Measurements from ENCODE around the gene SDHAF1.
A peak's percentile ranks its signal among the peaks of the same experiment; 100 is the strongest.
"Not testable (repeated sequence)": the region's sequence is repeated elsewhere in the genome, so short reads cannot be mapped to it uniquely, and the experiment has no call there.

Gene SDHAF1

DNA sequence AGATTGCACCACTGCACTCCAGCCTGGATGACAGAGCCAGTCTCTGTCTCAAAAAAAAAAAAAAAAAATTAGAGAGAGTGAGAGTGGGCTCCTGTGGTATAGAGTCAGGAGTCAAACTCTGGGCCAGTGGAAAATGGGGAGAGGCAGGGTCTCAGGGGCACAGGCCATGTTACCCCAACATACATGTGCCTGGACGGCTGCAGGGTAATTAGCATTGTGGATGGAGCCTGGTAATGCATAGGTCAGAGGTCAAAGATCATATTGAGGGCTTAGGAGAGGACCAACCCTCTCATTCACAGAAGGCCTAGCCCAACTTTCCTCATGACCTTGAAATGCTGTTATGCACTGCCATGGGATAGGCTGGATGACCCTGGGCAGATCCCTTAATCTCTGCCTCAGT lies 30.6 kb downstream of the SDHAF1 start:
- DNase-seq = no peak

DNA sequence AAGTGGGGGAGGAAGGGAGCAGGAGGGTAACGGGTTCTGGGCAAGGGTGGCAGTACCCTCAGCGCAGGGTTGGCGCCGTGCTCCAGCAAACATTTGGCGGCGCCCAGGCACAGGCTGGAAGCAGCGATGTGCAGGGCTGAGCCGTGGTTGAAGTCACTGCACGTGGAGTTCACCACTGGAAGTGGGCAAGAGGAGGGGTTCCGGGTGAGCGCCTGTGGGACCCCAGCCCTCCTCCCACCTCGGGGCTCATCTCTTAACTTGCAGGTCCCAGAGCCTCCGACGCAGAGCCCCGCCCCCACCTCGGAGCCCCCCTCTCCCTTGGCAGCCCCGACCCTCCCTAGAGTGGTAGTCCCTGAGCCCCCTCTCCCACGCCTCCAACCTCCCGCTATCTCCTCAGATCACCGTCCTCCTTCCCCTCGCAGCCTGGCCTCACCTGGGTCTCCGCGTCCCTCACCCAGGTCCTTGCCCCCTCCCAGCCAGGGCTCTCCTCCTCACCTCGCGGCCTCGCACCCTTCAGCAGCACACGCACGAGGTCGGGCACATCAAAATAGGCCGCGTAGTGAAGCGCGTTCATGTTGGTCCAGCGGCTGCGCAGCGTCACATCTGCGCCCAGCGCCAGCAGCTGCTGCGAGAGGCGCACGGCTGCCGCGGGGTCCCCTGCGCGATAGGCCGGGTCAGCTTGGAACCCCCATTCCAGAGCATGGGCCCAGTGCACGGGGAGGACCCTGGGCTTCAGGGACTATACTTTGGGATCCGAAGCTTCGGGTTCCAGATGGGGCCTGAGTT lies 31.3 kb downstream of the SDHAF1 start:
- DNase-seq = no peak

DNA sequence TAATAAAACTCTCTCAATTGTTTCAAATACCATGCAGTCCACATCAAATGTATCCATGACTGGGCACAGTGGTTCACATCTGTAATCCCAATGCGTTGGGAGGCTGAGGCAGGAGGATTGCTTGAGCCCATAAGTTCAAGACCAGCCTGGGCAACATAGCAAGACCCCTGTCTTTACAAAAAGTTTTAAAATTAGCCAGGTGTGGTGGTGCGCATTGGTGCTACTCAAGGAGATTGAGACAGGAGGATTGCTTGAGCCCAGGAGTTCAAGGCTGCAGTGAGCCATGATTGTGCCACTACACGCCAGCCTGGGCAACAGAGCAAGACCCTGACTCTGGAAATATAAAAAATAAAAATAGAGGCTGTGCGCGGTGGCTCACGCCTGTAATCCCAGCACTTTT lies 32.7 kb downstream of the SDHAF1 start:
- no peak for DNase-seq

DNA sequence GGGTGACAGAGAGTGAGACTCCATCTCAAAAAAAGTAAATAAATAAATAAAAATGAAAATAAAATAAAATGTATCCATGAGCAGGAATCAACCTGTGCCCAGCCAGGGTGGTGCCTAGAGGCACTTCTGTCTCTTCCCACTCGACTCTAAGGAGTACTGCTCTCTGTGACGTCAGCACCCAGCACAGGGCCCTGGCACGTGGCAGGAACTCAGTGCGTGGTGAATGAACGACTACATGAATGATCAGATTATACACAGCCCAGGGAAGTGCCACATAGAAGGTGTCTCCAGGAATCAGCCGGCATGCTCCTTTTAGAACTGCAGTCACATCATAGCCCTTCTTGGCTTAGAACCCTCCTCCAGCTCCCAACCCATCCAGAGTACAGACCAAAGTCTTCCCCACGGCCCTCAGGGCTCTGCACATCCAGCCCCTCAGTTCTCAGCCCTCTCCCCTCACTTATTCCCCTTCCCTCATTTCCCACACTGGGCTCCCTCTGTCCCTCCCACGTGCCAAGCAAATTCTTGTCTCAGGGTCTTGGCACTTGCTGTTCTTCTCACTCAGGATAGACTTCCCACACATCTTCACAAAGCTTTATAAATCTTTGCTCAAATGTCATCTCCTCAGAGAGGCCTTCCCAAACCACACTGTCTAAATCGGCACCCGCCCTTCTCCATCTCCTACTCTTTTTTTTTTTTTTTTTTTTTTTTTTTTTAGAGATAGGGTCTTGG lies 33.5 kb downstream of the SDHAF1 start:
- no peak for DNase-seq

DNA sequence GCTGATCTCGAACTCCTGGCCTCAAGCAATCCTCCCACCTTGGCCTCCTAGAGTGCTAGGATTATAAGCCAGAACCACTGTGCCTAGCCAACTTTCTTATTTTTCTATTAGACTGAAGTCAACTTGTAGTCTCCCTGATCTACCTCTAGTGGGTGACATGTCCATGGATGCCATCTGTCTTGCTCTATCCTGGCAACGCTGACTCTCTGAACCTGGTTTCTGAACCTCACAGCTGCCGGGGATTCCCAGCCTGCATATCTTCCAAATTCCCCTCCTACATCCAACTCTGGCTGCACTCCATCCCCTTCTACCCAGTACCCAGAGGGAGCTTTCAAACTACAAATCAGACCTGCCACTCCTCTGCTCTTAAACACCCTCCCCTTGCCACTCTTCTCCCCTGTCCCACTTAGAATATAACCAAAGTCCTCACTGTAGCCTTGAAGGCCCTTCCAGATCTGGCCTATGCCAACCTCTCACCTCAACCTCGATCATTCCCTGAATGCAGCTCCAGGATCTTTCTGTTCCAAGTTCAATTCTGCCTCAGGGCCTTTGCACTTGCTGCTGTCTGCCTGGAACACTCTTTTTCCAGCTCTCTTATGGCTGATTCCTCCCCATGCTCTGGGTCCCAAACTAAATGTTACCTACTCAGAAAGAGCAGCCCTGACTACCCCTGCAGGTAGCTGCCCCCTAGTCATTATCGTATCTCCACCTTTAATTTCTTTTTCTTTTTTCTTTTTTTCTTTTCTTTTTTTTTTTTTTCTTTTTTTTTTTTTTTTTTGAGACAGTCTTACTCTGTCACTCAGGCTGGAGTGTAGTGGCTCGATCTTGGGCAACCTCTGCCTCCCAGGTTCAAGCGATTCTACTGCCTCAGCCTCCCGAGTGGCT lies 35.5 kb downstream of the SDHAF1 start:
- no peak for DNase-seq

DNA sequence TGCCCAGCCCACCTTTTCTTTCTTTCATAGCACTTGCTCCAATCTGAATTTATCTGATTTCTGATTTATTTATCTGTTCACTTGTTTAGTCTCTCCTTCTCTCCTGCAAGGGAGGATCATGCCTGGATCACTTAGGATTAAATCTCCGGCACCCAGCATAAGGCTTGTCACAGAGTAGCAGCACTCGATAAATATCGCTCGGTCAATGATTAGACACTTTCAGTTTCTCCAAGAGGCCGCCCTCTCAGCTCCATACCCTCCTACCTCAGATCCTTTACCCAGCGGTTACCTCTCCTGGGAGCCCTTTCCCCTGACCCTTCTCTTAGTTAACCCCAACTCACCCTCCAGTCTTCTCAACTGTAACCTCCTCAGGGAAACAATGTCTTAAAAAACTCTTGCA lies 36.3 kb downstream of the SDHAF1 start:
- no peak for DNase-seq

DNA sequence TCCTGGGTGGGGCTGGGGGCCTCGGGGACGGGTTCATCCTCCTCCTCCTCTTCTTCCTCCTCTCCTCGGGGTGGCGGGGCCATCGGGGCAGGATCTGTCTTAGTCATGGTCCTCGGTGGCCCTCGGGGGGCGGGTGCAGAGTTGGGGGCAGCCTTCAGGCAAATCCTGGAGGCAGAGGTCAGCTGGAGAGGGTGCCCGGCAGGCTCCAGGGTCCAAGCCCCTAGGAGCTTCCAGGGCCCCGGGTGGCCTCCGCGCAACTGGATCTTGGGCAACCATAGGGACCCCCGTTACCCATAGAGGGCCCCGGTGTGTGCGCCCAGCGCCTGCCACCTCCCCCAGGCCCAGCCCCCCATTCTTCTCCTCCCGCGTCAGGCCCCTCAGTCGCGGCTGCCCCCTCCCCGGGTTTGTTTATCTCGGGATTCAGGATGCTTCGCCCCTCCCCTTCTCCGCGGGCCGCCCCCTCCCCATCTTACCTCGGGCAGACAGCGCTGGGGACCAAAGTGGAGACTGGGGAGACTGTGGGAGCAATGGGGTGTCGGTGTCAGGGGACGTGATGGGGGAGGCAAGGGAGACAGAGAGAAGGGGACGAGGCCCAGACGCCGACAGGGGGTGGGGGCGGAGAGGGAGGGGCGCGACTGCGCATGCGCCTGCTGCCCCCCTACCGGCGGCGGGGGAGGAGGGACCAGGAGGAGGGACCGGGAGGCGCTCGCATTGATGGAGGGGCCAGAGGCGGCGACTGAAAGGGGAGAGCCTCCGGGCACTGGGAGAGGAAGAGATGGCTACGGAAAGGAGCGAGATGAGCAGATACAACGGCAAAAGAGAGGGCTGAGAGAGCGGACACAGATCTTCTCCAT lies 37.5 kb downstream of the SDHAF1 start, which contains the start of gene CLIP3:
Gene CLIP3, minus strand, starts transcription at position 623 of the 854 bp plus-strand sequence. Its CDS starts 516 bp downstream, at position 107.
- peak; percentile 56 for DNase-seq

DNA sequence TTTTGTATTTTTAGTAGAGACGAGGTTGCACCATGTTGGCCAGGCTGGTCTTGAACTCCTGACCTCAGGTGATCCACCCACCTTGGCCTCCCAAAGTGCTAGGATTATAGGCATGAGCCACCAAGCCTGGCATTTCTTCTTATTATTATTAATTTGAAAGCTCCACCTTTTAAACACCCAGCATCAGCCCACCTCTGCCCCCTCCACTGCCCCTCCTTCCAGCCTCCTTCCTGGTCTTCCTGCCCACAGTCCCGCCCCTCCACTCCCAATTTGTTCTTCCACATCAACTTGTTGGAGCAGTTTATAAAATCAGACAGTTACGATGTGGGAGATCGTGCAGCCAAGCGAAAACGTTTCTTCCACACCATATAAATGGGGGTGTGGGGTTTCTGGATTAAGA lies 45.5 kb downstream of the SDHAF1 start:
- no peak for DNase-seq

DNA sequence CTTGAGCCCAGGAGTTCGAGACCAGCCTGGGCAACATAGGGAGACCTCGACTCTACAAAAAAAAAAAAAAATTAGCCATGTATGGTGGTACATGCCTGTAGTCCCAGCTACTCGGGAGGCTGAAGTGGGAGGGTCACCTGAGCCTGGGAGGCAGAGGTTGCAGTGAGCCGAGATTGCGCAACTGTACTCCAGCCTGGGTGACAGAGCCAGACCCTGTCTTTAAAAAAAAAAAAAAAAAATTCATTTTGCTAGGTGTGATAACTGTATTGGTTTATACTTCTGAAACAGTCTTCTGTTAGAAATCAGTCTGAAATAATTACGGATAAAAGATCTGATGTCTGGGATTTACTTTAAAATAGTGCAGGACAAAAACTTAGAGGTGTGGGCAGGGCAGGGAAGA lies 46.1 kb downstream of the SDHAF1 start:
- not testable (repeated sequence) for DNase-seq

DNA sequence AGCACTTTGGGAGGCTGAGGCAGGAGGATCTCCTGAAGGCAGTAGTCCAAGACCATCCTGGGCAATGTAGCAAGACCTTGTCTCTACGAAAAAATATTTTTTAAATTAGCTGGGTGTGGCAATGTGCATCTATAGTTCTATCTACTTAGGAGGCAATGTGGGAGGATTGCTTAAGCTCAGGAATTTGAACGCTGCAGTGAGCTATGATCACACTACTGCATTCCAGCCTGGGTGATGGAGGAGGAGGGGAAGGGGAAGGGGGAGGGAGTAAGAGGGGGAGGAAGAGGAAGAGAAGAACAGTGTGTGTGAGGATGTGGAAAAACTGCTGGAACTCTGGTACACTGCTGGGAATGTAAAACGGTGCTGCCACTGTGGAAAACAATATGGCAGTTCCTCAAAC lies 46.8 kb downstream of the SDHAF1 start:
- DNase-seq = no peak

DNA sequence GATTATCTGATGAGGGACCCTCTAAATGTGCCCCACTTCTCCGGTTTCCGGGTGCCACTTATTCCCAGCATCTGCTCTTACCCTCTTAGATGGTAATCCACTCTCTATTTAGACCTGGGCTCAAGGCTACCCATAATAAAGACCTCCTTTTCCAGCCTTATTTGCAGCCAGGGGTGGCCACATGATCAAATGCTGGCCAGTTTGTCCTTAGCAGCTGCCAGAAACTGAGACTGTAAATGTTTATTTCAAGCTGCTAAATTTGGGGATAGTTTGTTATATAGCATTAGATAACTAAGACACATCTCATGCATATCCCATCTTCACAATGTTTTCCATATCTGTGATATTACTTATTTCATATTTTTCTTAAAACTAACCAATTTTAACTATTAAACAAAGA lies 49.0 kb downstream of the SDHAF1 start:
- no peak for DNase-seq
